Right lobe of liver (tissue), 6 donors: ENCODE data around the gene TCF25. TPM values are rescaled to one million over a fixed set of nuclear protein-coding genes. Genes with fewer than 3 reads are reported as not detected.

Experiments
- ATAC-seq, 4 donors: fragments of 200-7000 bp; cut with Tn5 transposase; one replicate each; pipeline ENCODE4 v1.9.1; 2020; ENCODE audit warnings: mild to moderate bottlenecking in 4 of 4, moderate library complexity in 4 of 4
- DNase-seq, 3 donors: peaks; one replicate each; pipeline ENCODE4 v3.0.0-alpha.2; 2020
- H3K27ac ChIP-seq, 3 donors: fragments of 200-600 bp; one replicate each; pipeline ENCODE4 v1.8.0; 2022
- H3K27me3 ChIP-seq, 2 donors: fragments of 200-600 bp; one replicate each; pipeline ENCODE4 v1.8.0; 2022
- H3K36me3 ChIP-seq, 4 donors: fragments of 200-600 bp; sonication (generic) in 1 of 4; one replicate each; pipeline versions ENCODE4 v1.5.1 to v1.8.0; 2017 to 2022; ENCODE audit warnings: control low read depth in 1 of 4
- H3K4me1 ChIP-seq, 4 donors: fragments of 200-600 bp; sonication (generic) in 1 of 4; one replicate each; pipeline versions ENCODE4 v1.5.1 to v1.8.0; 2017 to 2022; ENCODE audit warnings: control low read depth in 1 of 4
- H3K4me3 ChIP-seq, 3 donors: fragments of 200-600 bp; one replicate each; pipeline ENCODE4 v1.8.0; 2022
- H3K9me3 ChIP-seq, 4 donors: fragments of 200-600 bp; sonication (generic) in 1 of 4; one replicate each; pipeline versions ENCODE4 v1.5.1 to v1.8.0; 2017 to 2022; ENCODE audit warnings: control low read depth in 1 of 4
- POLR2A ChIP-seq: fragments of 450-650 bp; IDR thresholded peaks from one replicate; pipeline ENCODE4 v1.6.1; 2017; ENCODE audit warnings: antibody characterized with exemption, mild to moderate bottlenecking
- WGBS: methylation state at CpG from one replicate; pipeline ENCODE4 v1.1.6; 2018; ENCODE audit warnings: low coverage, low lambda C conversion rate; ENCODE audit not compliant: insufficient coverage; ENCODE audit errors: missing lambda C conversion rate; 5-methylcytosine and 5-hydroxymethylcytosine counted together
- intact Hi-C, 2 donors: fragments of 100-400 bp; cut with DNase I; formaldehyde crosslinking; loops; one replicate each; pipeline versions ENCODE4 v1.11.2 to v1.14.1; 2022
- total RNA-seq, 6 experiments: library from RNA; depleted of rRNA in 2 of 6; stranded (reverse); fragments of >200 nt in 2 of 6; fragmentation: NEBNext Ultra II Directional in 3 of 6; extraction: Animal tissue kit (Norgen Biotek cat#: 25700) in 3 of 6; gene quantifications; one replicate each; pipeline versions ENCODE4 v1.1.0 to v1.2.4, GENCODE V29; 2016 to 2023
- TF ChIP-seq, protein P1 (sequence below), 4 donors: fragments of 200-600 bp in 3 of 4; fragments of 450-650 bp in 1 of 4; IDR thresholded peaks; one replicate each; pipeline versions ENCODE4 v1.5.1 to v1.8.0; 2016 to 2022; ENCODE audit warnings: antibody characterized with exemption in 4 of 4, mild to moderate bottlenecking in 2 of 4
- donor health status: DM: no; HTN: yes; CAD: no.
- donor health status: DM: no; HTN: no; CAD: no.
- donor health status: DM: no; HTN: no; CAD: no.
- donor health status: DM: no; HTN: yes; CAD: no.
- donor health status: DM: no; HTN: yes; CAD: no.

The TCF25 gene
- total RNA-seq, 6 experiments from 2014 or later, result 66.6 to 91.6 (median 77.9) TPM

GRCh38 chr16:89880477-89881367, 7.3 kb downstream of the TCF25 start:
- TF ChIP-seq, protein P1, sequence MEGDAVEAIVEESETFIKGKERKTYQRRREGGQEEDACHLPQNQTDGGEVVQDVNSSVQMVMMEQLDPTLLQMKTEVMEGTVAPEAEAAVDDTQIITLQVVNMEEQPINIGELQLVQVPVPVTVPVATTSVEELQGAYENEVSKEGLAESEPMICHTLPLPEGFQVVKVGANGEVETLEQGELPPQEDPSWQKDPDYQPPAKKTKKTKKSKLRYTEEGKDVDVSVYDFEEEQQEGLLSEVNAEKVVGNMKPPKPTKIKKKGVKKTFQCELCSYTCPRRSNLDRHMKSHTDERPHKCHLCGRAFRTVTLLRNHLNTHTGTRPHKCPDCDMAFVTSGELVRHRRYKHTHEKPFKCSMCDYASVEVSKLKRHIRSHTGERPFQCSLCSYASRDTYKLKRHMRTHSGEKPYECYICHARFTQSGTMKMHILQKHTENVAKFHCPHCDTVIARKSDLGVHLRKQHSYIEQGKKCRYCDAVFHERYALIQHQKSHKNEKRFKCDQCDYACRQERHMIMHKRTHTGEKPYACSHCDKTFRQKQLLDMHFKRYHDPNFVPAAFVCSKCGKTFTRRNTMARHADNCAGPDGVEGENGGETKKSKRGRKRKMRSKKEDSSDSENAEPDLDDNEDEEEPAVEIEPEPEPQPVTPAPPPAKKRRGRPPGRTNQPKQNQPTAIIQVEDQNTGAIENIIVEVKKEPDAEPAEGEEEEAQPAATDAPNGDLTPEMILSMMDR (IDR thresholded peaks at IDR 0.05), result no peak
- no peak for TF ChIP-seq POLR2A
- H3K4me1 ChIP-seq, result no peaks in the 10 kb centered on the region

DNA sequence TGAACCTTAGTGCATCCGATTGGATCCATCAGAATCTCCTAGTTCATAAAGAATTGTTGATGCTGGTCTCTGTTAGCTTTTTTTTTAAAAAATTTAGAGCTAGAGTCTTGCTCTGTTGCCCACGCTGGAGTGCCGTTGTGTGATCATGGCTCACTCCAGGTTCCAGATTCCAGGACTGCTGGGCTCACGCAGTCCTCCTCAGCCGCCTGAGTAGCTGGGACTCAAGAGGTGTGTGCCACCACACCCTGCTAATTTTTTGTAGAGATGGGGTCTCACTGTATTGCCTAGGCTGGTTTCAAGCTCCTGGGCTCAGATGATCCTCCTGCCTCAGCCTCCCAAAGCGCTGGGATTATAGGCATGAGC, 8.0 kb downstream of the TCF25 start:
- 77% methylated on average over 4 of the region's 6 CpGs for WGBS
- no peaks in the 10 kb centered on the region for H3K4me1 ChIP-seq
- peaks cover 7 to 66% (median 26%) of the 10 kb centered on the region in 4 donors for H3K36me3 ChIP-seq
- TF ChIP-seq, protein P1 (IDR thresholded peaks at IDR 0.05), result no peak
- TF ChIP-seq POLR2A, result no peak
- ATAC-seq (no peak), DNase-seq (no peak)
- H3K9me3 ChIP-seq, result no peaks in the 10 kb centered on the region
- H3K27me3 ChIP-seq, result no peaks in the 10 kb centered on the region
- H3K4me3 ChIP-seq, result no peak overlapping the region
- H3K27ac ChIP-seq, result no peak overlapping the region
- intact Hi-C loops, result no loop called here

More at GRCh38 chr16:89880477-89881367, 7.3 kb downstream of the TCF25 start:
- DNase-seq (no peak), ATAC-seq (no peak)
- intact Hi-C loops, result no loop called here
- H3K27ac ChIP-seq, result no peak overlapping the region
- peaks cover 7 to 60% (median 23%) of the 10 kb centered on the region in 4 donors for H3K36me3 ChIP-seq
- 90% methylated on average over 2 of the region's 18 CpGs for WGBS
- no peaks in the 10 kb centered on the region for H3K9me3 ChIP-seq
- no peak overlapping the region for H3K4me3 ChIP-seq
- H3K27me3 ChIP-seq, result no peaks in the 10 kb centered on the region

DNA sequence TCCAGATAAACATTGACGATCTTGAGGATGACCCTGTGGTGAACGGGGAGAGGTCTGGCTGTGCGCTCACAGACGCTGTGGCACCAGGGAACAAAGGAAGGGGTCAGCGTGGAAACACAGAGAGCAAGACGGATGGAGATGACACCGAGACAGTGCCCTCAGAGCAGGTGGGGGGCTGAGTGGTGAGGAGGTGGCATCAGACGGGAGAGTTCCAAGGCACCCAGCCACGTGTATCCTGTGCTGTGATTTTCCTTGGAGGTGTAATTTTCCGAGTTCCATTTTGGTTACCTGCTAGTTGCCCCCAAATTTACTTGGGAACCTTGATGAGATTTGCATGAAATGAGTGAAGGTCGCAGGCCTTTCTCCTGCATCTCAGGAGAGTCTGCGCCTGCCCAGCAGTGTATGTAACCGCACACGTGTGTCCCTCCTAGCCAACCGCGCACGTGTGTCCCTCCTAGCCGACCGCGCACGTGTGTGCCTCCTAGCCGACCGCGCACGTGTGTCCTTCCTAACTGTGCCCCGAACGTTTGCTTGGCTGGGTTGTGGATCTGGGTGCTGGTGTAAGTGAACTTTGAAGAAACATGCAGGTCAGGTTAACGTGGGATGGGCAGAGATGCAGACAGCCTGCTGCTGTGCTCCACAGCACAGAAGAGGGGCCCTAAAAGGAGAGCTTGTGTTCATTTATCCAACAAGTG, 10.1 kb downstream of the TCF25 start:
- H3K27ac ChIP-seq, result no peak overlapping the region
- H3K4me3 ChIP-seq, result no peak overlapping the region
- peaks cover 7 to 84% (median 42%) of the 10 kb centered on the region in 4 donors for H3K36me3 ChIP-seq
- no peaks in the 10 kb centered on the region for H3K27me3 ChIP-seq
- TF ChIP-seq POLR2A, result no peak
- TF ChIP-seq, protein P1 (IDR thresholded peaks at IDR 0.05), result no peak
- H3K4me1 ChIP-seq, result no peaks in the 10 kb centered on the region
- intact Hi-C loops, result no loop called here
- DNase-seq (no peak), ATAC-seq (no peak)
- WGBS, result 86% methylated on average over 12 of the region's 28 CpGs
- no peaks in the 10 kb centered on the region for H3K9me3 ChIP-seq

DNA sequence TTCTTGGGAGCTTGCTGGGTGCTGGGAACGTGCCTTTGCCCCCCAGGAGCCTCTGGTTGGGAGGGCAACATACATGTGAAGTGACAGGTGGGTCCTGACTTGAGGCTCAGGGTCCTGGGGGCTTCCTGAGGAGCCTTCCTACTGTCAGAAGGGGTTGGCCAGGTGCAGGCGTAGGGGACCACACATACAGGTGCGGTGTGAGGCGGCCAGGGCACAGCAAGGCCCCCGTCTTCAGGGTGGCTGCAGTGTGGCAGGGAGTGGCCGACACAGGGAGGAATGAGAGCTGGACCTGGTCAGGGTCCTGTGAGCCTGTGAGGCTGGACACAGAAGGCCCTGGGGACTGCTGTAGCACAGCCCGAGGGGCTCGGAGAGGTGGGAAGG, 10.6 kb downstream of the TCF25 start:
- Histone ChIP-seq H3K36me3 (peaks cover 7 to 84% (median 43%) of the 10 kb centered on the region in 4 donors), H3K9me3 (no peaks in the 10 kb centered on the region), H3K27me3 (no peaks in the 10 kb centered on the region), H3K4me3 (no peak overlapping the region), H3K27ac (no peak overlapping the region), H3K4me1 (no peaks in the 10 kb centered on the region)
- no peak for TF ChIP-seq POLR2A
- TF ChIP-seq, protein P1 (IDR thresholded peaks at IDR 0.05), result no peak
- intact Hi-C loops, result no loop called here
- DNase-seq (no peak), ATAC-seq (peak in 1 of 4 donors; percentile 35)
- WGBS, result 93% methylated on average over 3 of the region's 8 CpGs
